Astrocyte (in vitro differentiated cells and primary cell): ENCODE results near the gene DISC1.

Source experiments
- CTCF ChIP-seq: IDR thresholded peaks from 2 replicates; pipeline ENCODE4 v1.5.1; 2011; ENCODE audit warnings: low read depth, mild to moderate bottlenecking, inconsistent platforms, low read length, moderate library complexity; ENCODE audit not compliant: insufficient read depth
- EZH2 ChIP-seq: IDR thresholded peaks from 2 replicates; pipeline ENCODE4 v1.6.1; 2012; ENCODE audit warnings: mild to moderate bottlenecking, low read length, inconsistent platforms; ENCODE audit not compliant: insufficient read depth

GRCh38 chr1:231982871-231983587 is 356.4 kb downstream of the DISC1 start:
- no peak for TF ChIP-seq CTCF
- no peak for TF ChIP-seq EZH2
